ENCODE data around the gene PLEKHA4. TPM values are rescaled to one million over a fixed set of nuclear protein-coding genes. Genes with fewer than 3 reads are reported as not detected.

Gene PLEKHA4
- total and polyA plus RNA-seq, 9 donors, result 18.3 to 96.5 (median 51.5) TPM

Small RNA genes lying within 50 kb of the gene (small RNA-seq; reads per million reads assigned to genes)
- not detected for gene RNU6-317P

Other genes starting within 250 kb of the PLEKHA4 start
Only the 30 nearest of the 32 such genes appear.
- gene DBP, start 231.2 kb downstream of the PLEKHA4 start, total RNA-seq, result 10 to 100 TPM; 19.7 to 69.8 (median 34.6) TPM
- 10 to 100 TPM; 19.8 to 29.0 TPM for gene DBP, start 231.2 kb downstream of the PLEKHA4 start, polyA plus RNA-seq
- gene CA11, start 222.4 kb downstream of the PLEKHA4 start, total RNA-seq, result 10 to 100 TPM; 14.9 to 52.5 (median 40.8) TPM
- 10 to 100 TPM; 43.1 to 53.1 TPM for gene CA11, start 222.4 kb downstream of the PLEKHA4 start, polyA plus RNA-seq
- gene NTN5, start 195.6 kb downstream of the PLEKHA4 start, total RNA-seq, result 1 to 10 TPM in 6 of 7 donors, under 1 TPM in 1; 0.23 to 3.8 (median 2.2) TPM
- gene NTN5, start 195.6 kb downstream of the PLEKHA4 start, polyA plus RNA-seq, result 1 to 10 TPM in 1 of 2 donors, under 1 TPM in 1; 0.55 to 1.4 TPM
- 1 to 10 TPM in 5 of 7 donors, not detected in 2; 1.0 to 2.5 (median 2.4) TPM for gene FUT2, start 172.6 kb downstream of the PLEKHA4 start, total RNA-seq
- under 1 TPM; 0.10 to 0.23 TPM for gene FUT2, start 172.6 kb downstream of the PLEKHA4 start, polyA plus RNA-seq
- gene MAMSTR, start 148.9 kb downstream of the PLEKHA4 start, total RNA-seq, result 10 to 100 TPM in 5 of 7 donors, 1 to 10 TPM in 2; 1.3 to 17.1 (median 11.2) TPM
- 1 to 10 TPM; 3.7 to 5.7 TPM for gene MAMSTR, start 148.9 kb downstream of the PLEKHA4 start, polyA plus RNA-seq
- 10 to 100 TPM in 5 of 7 donors, 1 to 10 TPM in 2; 4.9 to 25.9 (median 14.2) TPM for gene RASIP1, start 128.0 kb downstream of the PLEKHA4 start, total RNA-seq
- 10 to 100 TPM in 1 of 2 donors, 1 to 10 TPM in 1; 4.1 to 18.4 TPM for gene RASIP1, start 128.0 kb downstream of the PLEKHA4 start, polyA plus RNA-seq
- gene IZUMO1, start 121.7 kb downstream of the PLEKHA4 start, total RNA-seq, result under 1 TPM in 2 of 7 donors, not detected in 5; 0.11 to 0.67 TPM
- under 1 TPM; 0.08 to 0.13 TPM for gene IZUMO1, start 121.7 kb downstream of the PLEKHA4 start, polyA plus RNA-seq
- 1 to 10 TPM in 3 of 7 donors, under 1 TPM in 4; 0.48 to 4.0 (median 0.87) TPM for gene FUT1, start 116.0 kb downstream of the PLEKHA4 start, total RNA-seq
- 1 to 10 TPM; 1.3 to 1.4 TPM for gene FUT1, start 116.0 kb downstream of the PLEKHA4 start, polyA plus RNA-seq
- gene FGF21, start 113.1 kb downstream of the PLEKHA4 start, total RNA-seq, result not detected
- gene FGF21, start 113.1 kb downstream of the PLEKHA4 start, polyA plus RNA-seq, result not detected
- 10 to 100 TPM; 29.1 to 73.6 (median 55.5) TPM for gene BCAT2, start 57.6 kb downstream of the PLEKHA4 start, total RNA-seq
- gene BCAT2, start 57.6 kb downstream of the PLEKHA4 start, polyA plus RNA-seq, result 10 to 100 TPM in 1 of 2 donors, 1 to 10 TPM in 1; 7.8 to 70.5 TPM
- 10 to 100 TPM; 22.9 to 82.8 (median 46.1) TPM for gene HSD17B14, start 32.1 kb downstream of the PLEKHA4 start, total RNA-seq
- 10 to 100 TPM; 10.6 to 78.7 TPM for gene HSD17B14, start 32.1 kb downstream of the PLEKHA4 start, polyA plus RNA-seq
- 100 to 1,000 TPM in 1 of 7 donors, 10 to 100 TPM in 6; 22.8 to 156 (median 40.1) TPM for gene PPP1R15A, start 3.8 kb upstream of the PLEKHA4 start, total RNA-seq
- gene PPP1R15A, start 3.8 kb upstream of the PLEKHA4 start, polyA plus RNA-seq, result 10 to 100 TPM; 63.2 to 66.2 TPM
- gene TULP2, start 30.1 kb upstream of the PLEKHA4 start, total RNA-seq, result 1 to 10 TPM in 5 of 7 donors, not detected in 2; 1.8 to 3.3 (median 2.5) TPM
- under 1 TPM; 0.35 to 0.40 TPM for gene TULP2, start 30.1 kb upstream of the PLEKHA4 start, polyA plus RNA-seq
- 100 to 1,000 TPM; 128 to 249 (median 189) TPM for gene NUCB1, start 31.7 kb upstream of the PLEKHA4 start, total RNA-seq
- gene NUCB1, start 31.7 kb upstream of the PLEKHA4 start, polyA plus RNA-seq, result 100 to 1,000 TPM; 141 to 230 TPM
- under 1 TPM in 4 of 7 donors, not detected in 3; 0.28 to 0.78 (median 0.68) TPM for gene DHDH, start 65.1 kb upstream of the PLEKHA4 start, total RNA-seq
- gene DHDH, start 65.1 kb upstream of the PLEKHA4 start, polyA plus RNA-seq, result under 1 TPM in 1 of 2 donors, not detected in 1; 0.52 TPM
- gene BAX, start 86.3 kb upstream of the PLEKHA4 start, total RNA-seq, result 10 to 100 TPM; 10.6 to 57.7 (median 45.9) TPM
- 10 to 100 TPM; 14.6 to 48.1 TPM for gene BAX, start 86.3 kb upstream of the PLEKHA4 start, polyA plus RNA-seq
- 1,000 to 10,000 TPM; 1,608 to 2,908 (median 2,022) TPM for gene FTL, start 96.7 kb upstream of the PLEKHA4 start, total RNA-seq
- gene FTL, start 96.7 kb upstream of the PLEKHA4 start, polyA plus RNA-seq, result 1,000 to 10,000 TPM; 2,697 to 3,617 TPM
- 10 to 100 TPM; 16.3 to 33.6 (median 29.0) TPM for gene GYS1, start 124.7 kb upstream of the PLEKHA4 start, total RNA-seq
- gene GYS1, start 124.7 kb upstream of the PLEKHA4 start, polyA plus RNA-seq, result 10 to 100 TPM; 17.0 to 32.5 TPM
- 100 to 1,000 TPM in 1 of 7 donors, 10 to 100 TPM in 6; 44.8 to 101 (median 56.6) TPM for gene RUVBL2, start 125.3 kb upstream of the PLEKHA4 start, total RNA-seq
- gene RUVBL2, start 125.3 kb upstream of the PLEKHA4 start, polyA plus RNA-seq, result 10 to 100 TPM; 11.4 to 53.1 TPM
- gene LHB, start 148.5 kb upstream of the PLEKHA4 start, total RNA-seq, result not detected
- gene LHB, start 148.5 kb upstream of the PLEKHA4 start, polyA plus RNA-seq, result not detected
- gene CGB3, start 155.7 kb upstream of the PLEKHA4 start, total RNA-seq, result not detected
- not detected for gene CGB3, start 155.7 kb upstream of the PLEKHA4 start, polyA plus RNA-seq
- gene CGB2, start 163.3 kb upstream of the PLEKHA4 start, total RNA-seq, result not detected
- not detected for gene CGB2, start 163.3 kb upstream of the PLEKHA4 start, polyA plus RNA-seq
- not detected for gene CGB1, start 168.3 kb upstream of the PLEKHA4 start, total RNA-seq
- not detected for gene CGB1, start 168.3 kb upstream of the PLEKHA4 start, polyA plus RNA-seq
- not detected for gene CGB5, start 175.2 kb upstream of the PLEKHA4 start, total RNA-seq
- not detected for gene CGB5, start 175.2 kb upstream of the PLEKHA4 start, polyA plus RNA-seq
- gene CGB8, start 180.5 kb upstream of the PLEKHA4 start, total RNA-seq, result under 1 TPM in 1 of 7 donors, not detected in 6; 0.46 TPM
- not detected for gene CGB8, start 180.5 kb upstream of the PLEKHA4 start, polyA plus RNA-seq
- not detected for gene CGB7, start 189.1 kb upstream of the PLEKHA4 start, total RNA-seq
- gene CGB7, start 189.1 kb upstream of the PLEKHA4 start, polyA plus RNA-seq, result under 1 TPM in 1 of 2 donors, not detected in 1; 0.15 TPM
- under 1 TPM in 3 of 7 donors, not detected in 4; 0.23 to 0.46 (median 0.27) TPM for gene NTF4, start 196.2 kb upstream of the PLEKHA4 start, total RNA-seq
- gene NTF4, start 196.2 kb upstream of the PLEKHA4 start, polyA plus RNA-seq, result under 1 TPM in 1 of 2 donors, not detected in 1; 0.13 TPM
- not detected for gene KCNA7, start 204.1 kb upstream of the PLEKHA4 start, total RNA-seq
- gene KCNA7, start 204.1 kb upstream of the PLEKHA4 start, polyA plus RNA-seq, result not detected
- 100 to 1,000 TPM; 181 to 284 (median 252) TPM for gene SNRNP70, start 216.8 kb upstream of the PLEKHA4 start, total RNA-seq
- gene SNRNP70, start 216.8 kb upstream of the PLEKHA4 start, polyA plus RNA-seq, result 100 to 1,000 TPM; 133 to 366 TPM
- gene LIN7B, start 245.8 kb upstream of the PLEKHA4 start, total RNA-seq, result 1 to 10 TPM; 6.6 to 9.8 (median 8.5) TPM
- 1 to 10 TPM in 1 of 2 donors, under 1 TPM in 1; 0.82 to 8.9 TPM for gene LIN7B, start 245.8 kb upstream of the PLEKHA4 start, polyA plus RNA-seq

Measured in ovary (tissue), 9 donors.